ENCODE results near the gene AQP2.

AQP2 gene

DNA sequence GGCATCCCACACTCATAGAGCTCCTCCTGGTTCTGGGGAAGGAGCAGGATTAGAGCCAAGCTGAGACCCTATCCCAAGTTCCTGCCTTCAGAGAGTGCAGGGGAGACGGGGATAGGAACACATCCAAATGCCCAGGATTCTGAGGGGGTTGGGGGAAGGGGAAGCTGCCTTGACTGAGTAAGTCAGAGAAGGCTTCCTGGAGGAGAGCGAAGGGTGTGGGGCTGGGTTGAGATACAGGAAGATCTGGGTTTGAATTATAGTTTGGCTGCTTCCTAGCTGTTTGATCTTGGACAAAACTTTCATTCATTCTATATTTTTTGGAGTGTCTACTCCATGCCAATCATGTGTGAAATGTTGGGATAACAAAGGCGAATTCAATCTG lies 8.0 kb upstream of the AQP2 start:
- DNase-seq: no peak

GRCh38 chr12:49942921-49943624 lies 7.5 kb upstream of the AQP2 start:
- no peak for DNase-seq

DNA sequence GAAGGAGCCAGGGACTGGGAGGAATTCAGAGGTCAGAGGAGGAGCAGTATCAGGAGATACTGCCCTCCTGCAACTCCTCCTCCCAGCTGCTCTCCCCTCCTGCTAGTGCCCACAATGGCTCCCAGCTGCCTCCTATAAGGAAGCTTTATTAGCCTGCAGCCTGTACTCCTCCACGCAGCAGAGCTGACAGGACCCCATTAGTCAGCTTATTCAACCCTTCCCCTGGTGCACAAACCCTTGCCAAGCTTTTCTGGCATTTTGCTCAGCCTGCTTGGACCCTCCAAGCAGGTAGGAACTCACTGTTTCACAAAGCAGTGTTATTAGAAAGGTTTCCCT lies 6.9 kb upstream of the AQP2 start:
- DNase-seq: no peak

DNA sequence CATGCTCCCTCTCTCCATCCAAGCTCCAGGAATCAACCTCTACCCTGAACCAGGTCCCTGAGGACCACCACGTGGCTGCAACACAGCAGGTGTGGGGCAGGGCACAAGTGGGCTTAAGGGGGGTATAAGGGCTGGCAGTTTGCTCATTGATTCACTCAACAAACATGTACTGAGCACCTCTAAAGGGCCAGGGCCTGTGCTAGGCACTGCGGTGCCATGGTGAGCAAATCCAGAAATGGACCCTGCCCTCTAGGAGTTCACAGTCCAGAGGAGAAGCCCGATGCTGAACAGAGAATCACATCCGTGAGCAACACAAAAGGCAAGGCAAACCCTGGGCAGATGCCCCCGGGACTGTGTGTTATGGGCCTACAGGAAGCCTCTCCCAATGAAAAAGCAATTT lies 6.5 kb upstream of the AQP2 start:
- no peak for DNase-seq

DNA sequence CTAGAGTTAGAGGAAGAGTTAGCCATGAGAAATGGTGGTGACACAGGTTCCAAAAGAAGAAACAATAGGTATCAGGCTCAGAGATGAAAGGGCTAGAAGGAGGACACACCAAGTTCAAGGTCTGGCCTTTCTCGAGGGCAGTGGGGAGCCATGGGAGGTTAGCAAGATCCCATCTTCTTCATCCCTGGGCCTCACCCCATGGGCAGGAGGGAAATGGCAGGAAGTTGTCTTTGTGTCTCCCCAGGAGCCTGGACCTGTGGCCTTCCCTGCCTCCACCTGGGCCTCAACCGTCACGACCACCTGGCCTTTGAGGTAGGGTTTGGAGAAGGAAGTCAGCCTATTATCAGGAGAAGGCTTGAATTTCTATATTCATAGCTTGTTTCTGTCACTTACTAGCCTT lies 5.8 kb upstream of the AQP2 start:
- DNase-seq: no peak

DNA sequence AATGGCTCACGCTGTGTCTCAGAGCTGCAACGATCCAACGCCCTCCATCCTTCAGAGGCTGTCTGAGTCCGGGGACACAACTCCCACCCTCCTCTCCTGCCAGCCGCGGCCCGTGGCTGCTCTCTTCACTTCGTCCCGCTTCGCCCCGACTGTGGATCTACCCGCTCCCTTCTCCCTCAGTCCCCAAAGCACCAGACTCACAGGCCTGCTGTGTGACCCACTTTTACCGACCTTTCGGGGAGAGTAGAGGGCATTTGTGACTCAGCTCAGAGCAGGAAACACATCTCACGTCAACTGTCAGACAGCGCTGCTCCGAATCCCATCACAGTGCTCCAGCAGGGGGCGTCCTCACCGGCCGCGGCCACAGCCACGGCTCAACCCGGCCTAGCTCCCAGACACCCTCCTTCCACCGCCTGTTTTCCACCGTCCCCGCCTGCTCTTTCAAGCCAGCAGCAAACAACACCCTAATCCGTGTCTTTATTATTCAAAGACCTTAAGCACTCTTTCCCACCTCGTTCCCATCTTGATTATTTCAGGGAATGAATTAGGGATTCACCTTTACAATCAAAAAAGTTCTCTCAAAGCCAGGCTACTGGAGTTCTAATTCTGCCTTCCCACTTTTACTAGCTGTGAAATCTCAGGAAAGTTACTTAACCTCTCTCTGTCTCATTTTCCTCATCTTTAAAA lies 5.0 kb upstream of the AQP2 start:
- DNase-seq: peak; percentile 91

DNA sequence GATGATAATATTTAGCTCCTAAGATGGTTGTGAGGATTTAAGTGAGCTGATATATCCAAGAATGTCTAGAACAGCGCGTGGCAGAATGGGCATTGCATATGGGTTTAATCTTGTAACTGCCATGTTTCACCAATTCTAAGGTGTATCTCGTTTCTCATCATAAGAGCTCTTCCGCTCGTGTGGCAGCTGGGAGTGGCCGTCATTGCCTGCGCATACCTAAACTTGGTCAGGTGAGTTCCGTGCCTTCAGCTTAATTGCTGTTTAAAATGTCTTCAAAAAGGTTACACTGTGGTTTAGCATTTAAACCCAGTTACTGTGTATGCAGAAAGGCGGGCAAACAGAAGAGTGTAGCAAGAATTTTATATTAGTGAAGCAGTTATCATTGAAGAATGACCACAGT lies 4.5 kb upstream of the AQP2 start:
- no peak for DNase-seq

DNA sequence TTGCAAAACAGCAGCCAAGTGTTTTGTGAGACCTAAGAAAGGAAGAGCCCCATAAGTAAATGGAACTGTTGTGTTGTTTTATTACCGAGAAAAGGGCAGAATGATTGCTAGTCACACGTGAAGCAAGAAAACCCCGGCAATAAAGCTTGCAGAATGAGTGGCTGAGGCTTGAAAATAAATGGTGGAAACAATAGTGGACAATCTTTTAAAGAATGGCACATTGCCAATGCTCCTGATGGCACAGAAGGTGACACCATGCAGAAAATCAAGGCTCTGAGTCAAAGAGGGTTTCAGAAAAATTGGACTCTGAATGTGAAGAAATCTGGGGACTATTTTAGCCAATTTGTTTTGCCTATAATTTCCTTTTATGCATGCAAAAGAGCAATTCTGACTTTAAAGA lies 4.0 kb upstream of the AQP2 start:
- DNase-seq: no peak

DNA sequence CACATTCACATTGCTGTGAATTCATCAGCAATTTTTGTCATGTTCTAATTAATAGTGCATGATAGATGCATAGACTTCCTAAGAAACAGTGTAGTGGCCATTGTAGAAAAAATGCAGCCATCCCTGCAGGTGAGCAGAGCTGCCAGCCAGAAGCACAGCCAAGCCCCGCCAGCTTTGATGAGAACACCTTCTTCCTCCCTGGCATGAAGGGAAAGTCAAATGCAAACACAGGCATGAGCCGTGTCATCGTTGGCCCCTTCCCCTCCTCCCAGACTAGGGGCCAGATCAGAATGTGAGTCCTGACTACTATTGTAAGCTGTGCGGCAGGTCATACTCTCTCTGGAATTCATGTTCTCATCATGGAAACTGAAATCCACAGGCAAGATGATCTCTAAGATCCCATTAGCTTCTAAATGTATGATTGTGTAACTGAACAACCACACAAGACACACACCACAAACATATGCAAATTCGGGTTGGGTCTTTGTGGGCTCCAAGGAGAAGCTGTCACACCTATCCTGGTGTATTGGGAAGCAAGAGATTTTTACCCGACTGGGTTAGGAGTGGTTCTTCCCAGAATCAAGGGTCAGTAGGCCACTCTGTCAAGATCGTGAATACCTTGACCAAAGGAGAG lies 2.8 kb upstream of the AQP2 start:
- no peak for DNase-seq

GRCh38 chr12:49948866-49949845 lies 1.4 kb upstream of the AQP2 start:
- DNase-seq: no peak

DNA sequence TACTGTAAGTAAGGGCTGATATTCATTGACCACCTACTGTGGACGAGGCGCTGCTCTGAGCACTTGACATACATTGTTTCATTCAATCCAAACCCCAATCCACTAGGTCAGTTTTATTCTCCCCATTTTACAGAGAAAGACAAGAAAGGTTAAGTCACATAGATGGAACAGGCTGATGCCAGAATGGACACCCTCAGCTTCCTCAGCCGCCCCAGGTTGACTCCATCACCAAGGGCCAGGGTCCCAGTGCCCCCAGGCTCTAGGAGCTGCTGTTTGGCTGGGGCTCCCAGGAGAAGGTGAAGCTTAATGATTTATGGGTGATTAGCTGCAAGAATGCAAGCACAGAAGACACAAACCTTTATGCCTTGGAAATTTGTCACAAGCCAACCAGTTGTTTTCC lies 671 bp upstream of the AQP2 start:
- DNase-seq: no peak

GRCh38 chr12:49951411-49952240 lies 1.1 kb downstream of the AQP2 start:
- DNase-seq: no peak

DNA sequence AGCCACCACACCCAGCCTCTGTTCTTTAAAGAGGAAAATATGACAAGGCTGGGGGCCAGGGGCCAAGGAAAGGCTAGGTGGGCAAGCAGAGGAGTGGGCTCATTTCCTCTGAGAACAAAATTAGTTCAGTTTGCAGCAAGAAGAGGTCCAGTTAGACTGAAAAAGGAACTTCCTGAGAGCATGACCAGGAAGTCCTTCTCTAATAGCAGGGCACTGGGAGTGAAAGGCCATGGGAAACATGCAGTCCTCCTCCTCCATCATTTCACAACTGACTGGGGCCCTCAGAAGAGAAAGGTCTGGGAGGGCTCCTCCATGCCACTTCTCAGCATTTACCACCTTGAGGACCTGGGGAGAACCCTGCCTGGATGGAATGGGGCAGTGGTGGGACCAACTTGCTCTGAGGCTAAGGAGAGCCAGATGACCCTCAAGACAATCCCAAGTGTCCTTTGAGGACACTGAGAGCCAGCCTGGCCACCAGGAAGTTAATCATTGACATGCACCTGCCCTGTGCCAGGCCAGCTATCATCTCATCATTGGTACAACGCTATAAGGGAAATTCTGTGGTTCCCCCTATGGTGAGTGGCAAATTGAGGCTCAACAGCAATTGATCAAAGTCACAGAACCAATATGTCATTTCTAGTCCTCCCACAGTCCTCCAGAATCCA lies 2.0 kb downstream of the AQP2 start:
- no peak for DNase-seq

- no peak for DNase-seq
Observed at GRCh38 chr12:49953151-49953550, 2.6 kb downstream of the AQP2 start.

- no peak for DNase-seq
Observed at GRCh38 chr12:49953961-49954846, 3.7 kb downstream of the AQP2 start.

- no peak for DNase-seq
Observed at GRCh38 chr12:49954863-49955830, 4.6 kb downstream of the AQP2 start.

GRCh38 chr12:49955899-49956662 lies 5.5 kb downstream of the AQP2 start:
- no peak for DNase-seq
